Nephron progenitor cell (in vitro differentiated cells): ENCODE data around the gene ALG1.
"Not testable (repeated sequence)": the region's sequence is repeated elsewhere in the genome, so short reads cannot be mapped to it uniquely, and the experiment has no call there.

ENCODE experiments used
- DNase-seq: peaks from one replicate; pipeline ENCODE4 v3.0.0; 2021
- H3K27ac Mint-ChIP-seq: 2 replicates; pipeline ENCODE4 v1.8.0; 2021; ENCODE audit warnings: mild to moderate bottlenecking, moderate library complexity, mixed read lengths
- H3K27me3 Mint-ChIP-seq: 2 replicates; pipeline ENCODE4 v1.8.0; 2021; ENCODE audit warnings: mild to moderate bottlenecking, low read depth, mixed read lengths; ENCODE audit not compliant: poor library complexity
- H3K36me3 Mint-ChIP-seq: 2 replicates; pipeline ENCODE4 v1.8.0; 2021; ENCODE audit warnings: low read depth, mixed read lengths
- H3K4me1 Mint-ChIP-seq: 2 replicates; pipeline ENCODE4 v1.8.0; 2021; ENCODE audit warnings: mixed read lengths
- H3K4me3 Mint-ChIP-seq: 2 replicates; pipeline ENCODE4 v1.8.0; 2021; ENCODE audit warnings: mild to moderate bottlenecking, moderate library complexity, mixed read lengths
- H3K9me3 Mint-ChIP-seq: 2 replicates; pipeline ENCODE4 v1.8.0; 2021; ENCODE audit warnings: mild to moderate bottlenecking, moderate library complexity, mixed read lengths
- CTCF ChIP-seq: fragments of 200-600 bp; sonication (generic); IDR thresholded peaks from 2 replicates; pipeline ENCODE4 v1.5.0; 2021; ENCODE audit warnings: antibody characterized with exemption

ALG1 gene

GRCh38 chr16:5097470-5098220 is 26.0 kb downstream of the ALG1 start, which contains the start of gene EEF2KMT:
Gene EEF2KMT (minus strand): TSS chr16:5097795. CDS start chr16:5097739, 56 bp downstream.
- not testable (repeated sequence) for H3K27me3 Mint-ChIP-seq, H3K36me3 Mint-ChIP-seq, H3K9me3 Mint-ChIP-seq
- DNase-seq, result peak; percentile 98
- Mint-ChIP-seq H3K27ac (peak within 1 kb of the TSS; percentile 66), H3K4me1 (peaks cover 24% of the 10 kb centered on the region), H3K4me3 (peak within 1 kb of the TSS; percentile 89)

GRCh38 chr16:5098221-5099159 is 26.8 kb downstream of the ALG1 start:
- not testable (repeated sequence) for H3K36me3 Mint-ChIP-seq, H3K9me3 Mint-ChIP-seq, H3K27me3 Mint-ChIP-seq
- Mint-ChIP-seq H3K27ac (peak overlapping the region; percentile 66), H3K4me1 (peaks cover 24% of the 10 kb centered on the region), H3K4me3 (peak overlapping the region; percentile 89)
- peak; percentile 93 for DNase-seq

GRCh38 chr16:5099174-5099573 is 27.5 kb downstream of the ALG1 start:
- Mint-ChIP-seq H3K4me3 (peak overlapping the region; percentile 87), H3K4me1 (peaks cover 24% of the 10 kb centered on the region)
- not testable (repeated sequence) for DNase-seq, H3K36me3 Mint-ChIP-seq, H3K27ac Mint-ChIP-seq, H3K9me3 Mint-ChIP-seq, H3K27me3 Mint-ChIP-seq

GRCh38 chr16:5103296-5104032 is 31.8 kb downstream of the ALG1 start:
- not testable (repeated sequence) for H3K27ac Mint-ChIP-seq, DNase-seq, H3K27me3 Mint-ChIP-seq, H3K36me3 Mint-ChIP-seq, H3K9me3 Mint-ChIP-seq, H3K4me3 Mint-ChIP-seq
- peaks cover 17% of the 10 kb centered on the region for H3K4me1 Mint-ChIP-seq

- H3K4me3 Mint-ChIP-seq, H3K36me3 Mint-ChIP-seq, H3K27ac Mint-ChIP-seq, H3K9me3 Mint-ChIP-seq, DNase-seq, H3K4me1 Mint-ChIP-seq: not testable (repeated sequence)
- peaks cover 11% of the 10 kb centered on the region for H3K27me3 Mint-ChIP-seq
Measured at GRCh38 chr16:5105039-5105438, 33.4 kb downstream of the ALG1 start.

GRCh38 chr16:5108505-5109158 is 37.0 kb downstream of the ALG1 start:
- Mint-ChIP-seq H3K4me1 (peaks cover 4% of the 10 kb centered on the region), H3K4me3 (no peak overlapping the region), H3K36me3 (no peaks in the 10 kb centered on the region), H3K27ac (no peak overlapping the region), H3K27me3 (peaks cover 9% of the 10 kb centered on the region), H3K9me3 (no peaks in the 10 kb centered on the region)
- no peak for TF ChIP-seq CTCF
- no peak for DNase-seq

GRCh38 chr16:5110933-5111332 is 39.3 kb downstream of the ALG1 start:
- not testable (repeated sequence) for H3K9me3 Mint-ChIP-seq, DNase-seq, H3K36me3 Mint-ChIP-seq, H3K4me1 Mint-ChIP-seq, H3K27ac Mint-ChIP-seq, H3K4me3 Mint-ChIP-seq
- peaks cover 13% of the 10 kb centered on the region for H3K27me3 Mint-ChIP-seq

GRCh38 chr16:5116780-5117295 is 45.2 kb downstream of the ALG1 start:
- not testable (repeated sequence) for H3K4me1 Mint-ChIP-seq, H3K4me3 Mint-ChIP-seq, H3K36me3 Mint-ChIP-seq, DNase-seq, H3K9me3 Mint-ChIP-seq, H3K27me3 Mint-ChIP-seq
- H3K27ac Mint-ChIP-seq, result peak overlapping the region; percentile 6

GRCh38 chr16:5117300-5118087 is 45.9 kb downstream of the ALG1 start:
- not testable (repeated sequence) for H3K4me1 Mint-ChIP-seq, DNase-seq, H3K4me3 Mint-ChIP-seq, H3K9me3 Mint-ChIP-seq, H3K27me3 Mint-ChIP-seq, H3K36me3 Mint-ChIP-seq
- peak overlapping the region; percentile 79 for H3K27ac Mint-ChIP-seq

GRCh38 chr16:5131467-5132004 is 59.9 kb downstream of the ALG1 start:
- not testable (repeated sequence) for H3K9me3 Mint-ChIP-seq, H3K27ac Mint-ChIP-seq, H3K4me1 Mint-ChIP-seq, H3K36me3 Mint-ChIP-seq, DNase-seq, H3K4me3 Mint-ChIP-seq
- peaks cover 32% of the 10 kb centered on the region for H3K27me3 Mint-ChIP-seq

GRCh38 chr16:5132915-5133600 is 61.4 kb downstream of the ALG1 start:
- not testable (repeated sequence) for H3K4me1 Mint-ChIP-seq, H3K36me3 Mint-ChIP-seq, H3K9me3 Mint-ChIP-seq, H3K27ac Mint-ChIP-seq, DNase-seq, H3K4me3 Mint-ChIP-seq
- H3K27me3 Mint-ChIP-seq, result peaks cover 40% of the 10 kb centered on the region
